Measurements from ENCODE around the gene KCNJ15. TPM values are rescaled to one million over a fixed set of nuclear protein-coding genes. Genes with fewer than 3 reads are reported as not detected.

The KCNJ15 gene
- total RNA-seq, 4 donors from 2014 or later = 2.4 to 7.3 (median 5.7) TPM

GRCh38 chr21:38300141-38300578, 43.4 kb downstream of the KCNJ15 start:
- no peak for TF ChIP-seq CTCF (IDR thresholded peaks at IDR 0.05; ENCODE audit: low read depth)

- no peak for TF ChIP-seq CTCF (IDR thresholded peaks at IDR 0.05; ENCODE audit: low read depth)
Observed at GRCh38 chr21:38301321-38302214, 44.8 kb downstream of the KCNJ15 start.

GRCh38 chr21:38303300-38303699, 46.5 kb downstream of the KCNJ15 start:
- no peak for TF ChIP-seq CTCF (IDR thresholded peaks at IDR 0.05; ENCODE audit: low read depth)

- no peak for TF ChIP-seq CTCF (IDR thresholded peaks at IDR 0.05; ENCODE audit: low read depth)
Observed at GRCh38 chr21:38306433-38307141, 49.8 kb downstream of the KCNJ15 start.

- no peak for TF ChIP-seq CTCF (IDR thresholded peaks at IDR 0.05; ENCODE audit: low read depth)
Observed at GRCh38 chr21:38307771-38308531, 51.2 kb downstream of the KCNJ15 start.

GRCh38 chr21:38308532-38309119, 51.8 kb downstream of the KCNJ15 start:
- no peak for TF ChIP-seq CTCF (IDR thresholded peaks at IDR 0.05; ENCODE audit: low read depth)

Measured in subcutaneous adipose tissue (tissue), 4 donors.